ENCODE measurements around the gene MEAF6. TPM values are rescaled to one million over a fixed set of nuclear protein-coding genes. Genes with fewer than 3 reads are reported as not detected.
A peak's percentile ranks its signal among the peaks of the same experiment; 100 is the strongest.
"Not testable (repeated sequence)": the region's sequence is repeated elsewhere in the genome, so short reads cannot be mapped to it uniquely, and the experiment has no call there.

Gene MEAF6
- total RNA-seq, 8 experiments from 2014 or later = 41.1 to 172 (median 138) TPM

GRCh38 chr1:37517569-37517968 lies 3.0 kb upstream of the MEAF6 start:
- peaks cover 11 to 12% of the 10 kb centered on the region in 2 donors for H3K4me1 ChIP-seq (replicated peaks in 1 of 2)
- no peak for ATAC-seq (replicated peaks in 6 of 8)
- no peak overlapping the region for H3K4me3 ChIP-seq
- no peak overlapping the region for H3K27ac ChIP-seq
- WGBS, 10 experiments = 75 to 100% (median 95%) methylated on average over 1 of the region's 1 CpG; no CpG with 5 or more reads in 4 of the 10 experiments
- in situ Hi-C loops (cut with MboI; ENCODE audit: low pct_unique_long_range_greater_than_20kb in 2 of 9, low sequenced_read_pairs in 9 of 9, unreplicated experiment in 9 of 9) = loop anchor here in 1 of 9 experiments (25.0 kb wide), 1 partner anchor 170 kb away; the partner anchor contains the start of gene CDCA8

DNA sequence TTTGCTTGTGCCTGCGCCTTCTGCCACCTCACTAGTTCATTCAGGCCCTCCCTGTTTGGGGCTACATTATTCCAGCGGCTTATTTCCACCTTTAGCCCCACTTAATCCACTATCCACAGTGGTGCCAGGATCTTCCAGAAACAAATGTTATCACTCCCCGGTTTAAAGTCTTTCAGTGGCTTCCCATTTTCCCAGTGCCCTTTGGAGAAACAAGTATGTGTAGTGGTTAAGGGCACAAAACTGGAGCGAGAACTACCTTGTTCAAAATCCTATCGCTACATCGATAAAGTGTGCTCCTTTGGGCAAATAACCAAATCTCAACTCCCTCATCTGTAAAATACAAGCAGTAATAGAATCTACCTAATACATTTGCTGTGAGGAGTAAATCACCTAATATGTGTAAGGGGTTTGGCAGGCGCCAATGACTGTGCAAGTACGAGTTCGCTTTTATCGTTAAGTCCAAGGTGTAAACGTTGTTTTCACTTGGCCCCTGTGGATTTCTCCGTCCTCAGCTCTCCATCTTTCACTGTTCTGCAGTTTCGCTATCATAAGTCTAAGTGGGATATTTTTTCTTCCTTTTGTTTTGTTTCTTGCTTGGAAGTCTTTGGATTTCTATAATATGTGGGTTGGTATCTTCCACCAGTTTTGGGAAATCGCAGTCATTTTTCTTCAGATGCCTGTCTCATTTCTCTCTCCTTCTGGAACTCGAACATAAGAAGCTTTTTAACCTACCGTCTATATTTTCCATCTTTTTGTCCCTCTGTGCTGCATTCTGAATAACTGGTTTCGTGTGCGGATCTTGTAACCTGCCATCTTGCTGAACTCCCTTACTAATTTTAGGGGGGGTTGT lies 844 bp upstream of the MEAF6 start:
- 69 to 88% (median 78%) methylated on average over 10 to 18 of the region's 18 CpGs for WGBS, 10 experiments
- Histone ChIP-seq H3K4me1 (replicated peaks in 1 of 2) (peaks cover 11 to 12% of the 10 kb centered on the region in 2 donors), H3K4me3 (peak overlapping the region; percentile 89 to 95 (median 93)), H3K27ac (peak overlapping the region; percentile 92 to 93)
- in situ Hi-C loops (cut with MboI; ENCODE audit: low pct_unique_long_range_greater_than_20kb in 2 of 9, low sequenced_read_pairs in 9 of 9, unreplicated experiment in 9 of 9) = loop anchor here in 1 of 9 experiments (25.0 kb wide), 1 partner anchor 172 kb away; the partner anchor contains the start of gene CDCA8
- ATAC-seq (replicated peaks in 6 of 8) = no peak

DNA sequence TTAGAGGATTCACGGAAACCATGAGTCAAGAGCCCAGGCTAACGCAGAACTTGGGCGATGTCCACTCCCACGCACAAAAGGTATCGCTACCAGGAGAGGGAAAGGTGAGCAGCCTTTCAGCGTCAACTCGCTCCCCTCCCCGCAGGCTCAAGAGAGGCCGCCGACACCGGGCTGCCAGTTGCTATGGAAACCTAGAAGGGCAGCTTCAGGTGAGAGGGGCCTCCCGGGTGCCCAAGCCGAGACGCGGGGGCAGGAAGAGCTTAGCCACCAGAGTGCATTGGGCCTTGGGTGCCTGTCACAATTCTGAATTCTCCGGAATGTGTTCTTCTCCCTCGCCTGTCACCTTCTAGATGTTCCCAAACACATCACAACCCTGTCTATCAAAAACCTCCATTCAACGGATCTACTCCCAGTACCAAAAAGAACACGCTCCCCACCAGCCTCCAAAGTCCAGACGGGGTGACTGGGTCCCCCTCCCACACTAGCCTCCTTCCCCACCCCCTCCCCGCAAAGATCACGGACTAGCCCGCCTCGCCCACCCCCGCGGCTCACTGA lies 694 bp downstream of the MEAF6 start:
- WGBS, 10 experiments = 0 to 7% (median 3%) methylated on average over 1 to 12 of the region's 26 CpGs; no CpG with 5 or more reads in 4 of the 10 experiments
- peak overlapping the region; percentile 89 to 95 (median 93) for H3K4me3 ChIP-seq
- in situ Hi-C loops (cut with MboI; ENCODE audit: low pct_unique_long_range_greater_than_20kb in 2 of 9, low sequenced_read_pairs in 9 of 9, unreplicated experiment in 9 of 9) = loop anchor here in 1 of 9 experiments (25.0 kb wide), 1 partner anchor 173 kb away; the partner anchor contains the start of gene CDCA8
- ATAC-seq (replicated peaks in 6 of 8) = peak in 7 of 8 experiments; percentile 1 to 64 (median 50)
- peak overlapping the region; percentile 92 to 93 for H3K27ac ChIP-seq
- peaks cover 11 to 12% of the 10 kb centered on the region in 2 donors for H3K4me1 ChIP-seq (replicated peaks in 1 of 2)

- in situ Hi-C loops (cut with MboI; ENCODE audit: low pct_unique_long_range_greater_than_20kb in 2 of 9, low sequenced_read_pairs in 9 of 9, unreplicated experiment in 9 of 9) = loop anchor here in 1 of 9 experiments (25.0 kb wide), 1 partner anchor 178 kb away; the partner anchor contains the start of gene CDCA8
- Histone ChIP-seq H3K4me3 (no peak overlapping the region), H3K27ac (no peak overlapping the region), H3K4me1 (replicated peaks in 1 of 2) (peaks cover 5 to 6% of the 10 kb centered on the region in 2 donors)
- 69 to 91% (median 77%) methylated on average over 2 to 4 of the region's 4 CpGs; no CpG with 5 or more reads in 4 of the 10 experiments for WGBS, 10 experiments
- no peak for ATAC-seq (replicated peaks in 6 of 8)
These were observed 5.4 kb downstream of the MEAF6 start for GRCh38 chr1:37509181-37509580.

- 73 to 100% (median 100%) methylated on average over 1 to 2 of the region's 2 CpGs; no CpG with 5 or more reads in 5 of the 10 experiments for WGBS, 10 experiments
- Histone ChIP-seq H3K4me1 (replicated peaks in 1 of 2) (no peaks in the 10 kb centered on the region), H3K4me3 (no peak overlapping the region), H3K27ac (no peak overlapping the region)
- ATAC-seq (replicated peaks in 6 of 8) = no peak
- in situ Hi-C loops (cut with MboI; ENCODE audit: low pct_unique_long_range_greater_than_20kb in 2 of 9, low sequenced_read_pairs in 9 of 9, unreplicated experiment in 9 of 9) = loop anchor here in 1 of 9 experiments (25.0 kb wide), 1 partner anchor 181 kb away; the partner anchor contains the start of gene CDCA8
These were observed 7.8 kb downstream of the MEAF6 start for GRCh38 chr1:37506740-37507139.

GRCh38 chr1:37502791-37503190 lies 11.8 kb downstream of the MEAF6 start:
- in situ Hi-C loops (cut with MboI; ENCODE audit: low pct_unique_long_range_greater_than_20kb in 2 of 9, low sequenced_read_pairs in 9 of 9, unreplicated experiment in 9 of 9) = loop anchor here in 1 of 9 experiments (25.0 kb wide), 1 partner anchor 185 kb away; the partner anchor contains the start of gene CDCA8
- 94 to 100% (median 100%) methylated on average over 1 to 2 of the region's 2 CpGs; no CpG with 5 or more reads in 5 of the 10 experiments for WGBS, 10 experiments

DNA sequence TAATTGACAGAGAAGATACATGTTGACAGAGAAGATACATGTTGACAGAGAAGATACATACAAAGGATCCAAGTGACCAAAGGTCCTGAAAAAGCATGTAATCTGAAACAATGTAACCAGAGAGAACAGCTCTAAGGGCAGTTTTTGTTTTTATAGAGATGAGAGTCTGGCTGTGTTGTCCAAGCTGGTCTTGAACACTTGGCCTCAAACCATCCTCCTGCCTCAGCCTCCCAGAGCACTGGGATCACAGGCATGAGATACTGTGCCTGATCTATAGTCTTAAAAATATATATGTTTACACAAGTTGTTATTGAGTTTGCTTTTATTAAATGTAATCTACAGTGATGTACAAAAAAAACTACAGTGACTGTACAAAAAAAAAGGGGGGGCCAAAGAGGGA lies 12.5 kb downstream of the MEAF6 start:
- Histone ChIP-seq H3K4me1 (replicated peaks in 1 of 2) (no peaks in the 10 kb centered on the region), H3K27ac (no peak overlapping the region), H3K4me3 (no peak overlapping the region)
- no peak for ATAC-seq (replicated peaks in 6 of 8)
- in situ Hi-C loops (cut with MboI; ENCODE audit: low pct_unique_long_range_greater_than_20kb in 2 of 9, low sequenced_read_pairs in 9 of 9, unreplicated experiment in 9 of 9) = loop anchor here in 1 of 9 experiments (25.0 kb wide), 1 partner anchor 185 kb away; the partner anchor contains the start of gene CDCA8

More at GRCh38 chr1:37502791-37503190, 11.8 kb downstream of the MEAF6 start:
- H3K27ac ChIP-seq; H3K4me1 ChIP-seq (replicated peaks in 1 of 2); H3K4me3 ChIP-seq; ATAC-seq (replicated peaks in 6 of 8): not testable (repeated sequence)

GRCh38 chr1:37501661-37502060 lies 12.9 kb downstream of the MEAF6 start:
- ATAC-seq (replicated peaks in 6 of 8) = no peak
- Histone ChIP-seq H3K4me3 (no peak overlapping the region), H3K4me1 (replicated peaks in 1 of 2) (no peaks in the 10 kb centered on the region), H3K27ac (no peak overlapping the region)
- in situ Hi-C loops (cut with MboI; ENCODE audit: low pct_unique_long_range_greater_than_20kb in 2 of 9, low sequenced_read_pairs in 9 of 9, unreplicated experiment in 9 of 9) = loop anchor here in 1 of 9 experiments (25.0 kb wide), 1 partner anchor 186 kb away; the partner anchor contains the start of gene CDCA8
- WGBS, 10 experiments = 60 to 93% (median 81%) methylated on average over 1 to 5 of the region's 5 CpGs; no CpG with 5 or more reads in 2 of the 10 experiments

DNA sequence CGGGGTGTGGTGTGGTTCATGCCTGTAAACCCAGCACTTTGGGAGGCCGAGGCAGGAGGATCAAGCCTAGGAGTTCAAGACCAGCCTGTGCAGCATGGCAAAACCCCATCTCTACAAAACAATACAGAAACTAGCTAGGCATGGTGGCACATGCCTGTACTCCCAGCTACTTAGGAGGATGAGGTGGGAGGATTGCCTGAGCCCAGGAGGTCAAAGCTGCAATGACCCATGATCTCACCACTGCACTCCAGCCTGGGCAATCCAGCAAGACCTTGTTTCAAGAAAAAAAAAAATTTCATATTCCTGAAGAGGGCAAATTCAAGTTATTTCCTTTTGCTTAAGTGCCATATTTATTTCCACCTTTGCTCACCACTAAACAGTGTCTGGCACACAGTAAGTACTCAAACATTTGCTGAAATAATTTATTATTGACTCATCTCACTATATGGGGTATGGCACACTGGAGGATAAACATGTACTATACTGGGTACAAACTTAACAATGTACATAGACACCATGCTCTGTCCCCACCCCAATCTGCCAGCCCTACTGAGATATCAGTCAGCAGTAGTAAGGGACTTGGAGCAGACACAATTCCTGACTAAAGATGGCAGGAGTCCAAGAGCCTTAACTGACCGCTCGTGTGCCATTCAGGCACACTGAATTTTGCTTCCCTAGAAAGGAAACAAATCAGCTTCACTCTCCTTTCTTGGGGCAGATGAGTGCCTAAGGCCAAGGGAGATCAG lies 15.5 kb downstream of the MEAF6 start:
- H3K27ac ChIP-seq = no peak overlapping the region
- in situ Hi-C loops (cut with MboI; ENCODE audit: low pct_unique_long_range_greater_than_20kb in 2 of 9, low sequenced_read_pairs in 9 of 9, unreplicated experiment in 9 of 9) = no loop called here
- ATAC-seq (replicated peaks in 6 of 8) = peak in 2 of 8 experiments; percentile 8 to 21
- H3K4me3 ChIP-seq = no peak overlapping the region
- H3K4me1 ChIP-seq (replicated peaks in 1 of 2) = no peaks in the 10 kb centered on the region
- WGBS, 10 experiments = 57 to 100% (median 93%) methylated on average over 2 to 4 of the region's 4 CpGs; no CpG with 5 or more reads in 1 of the 10 experiments

GRCh38 chr1:37497832-37498231 lies 16.7 kb downstream of the MEAF6 start:
- Histone ChIP-seq H3K4me1 (replicated peaks in 1 of 2) (no peaks in the 10 kb centered on the region), H3K27ac (no peak overlapping the region), H3K4me3 (no peak overlapping the region)
- 80 to 100% (median 92%) methylated on average over 1 to 2 of the region's 2 CpGs; no CpG with 5 or more reads in 3 of the 10 experiments for WGBS, 10 experiments
- in situ Hi-C loops (cut with MboI; ENCODE audit: low pct_unique_long_range_greater_than_20kb in 2 of 9, low sequenced_read_pairs in 9 of 9, unreplicated experiment in 9 of 9) = no loop called here
- ATAC-seq (replicated peaks in 6 of 8) = no peak

DNA sequence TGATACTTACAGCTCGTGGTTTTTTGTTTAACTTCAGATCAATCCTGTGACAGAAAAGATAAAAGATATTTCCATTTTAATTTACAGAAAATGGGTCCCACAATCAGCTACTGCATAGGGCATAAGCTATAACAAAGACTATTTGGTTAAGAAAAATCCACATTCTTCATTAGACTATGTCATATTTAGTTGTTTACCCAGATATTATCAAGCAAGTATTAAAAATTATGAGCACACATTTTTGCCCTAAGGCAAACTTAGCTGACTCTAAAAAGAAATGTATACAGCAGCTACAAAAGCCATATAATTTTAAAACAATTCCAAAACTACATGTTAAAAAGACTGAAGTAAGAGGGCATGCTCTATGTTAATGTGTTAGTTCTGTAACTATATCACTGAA lies 18.7 kb downstream of the MEAF6 start:
- 64 to 100% (median 97%) methylated on average over 1 of the region's 1 CpG for WGBS, 10 experiments
- Histone ChIP-seq H3K27ac (no peak overlapping the region), H3K4me3 (no peak overlapping the region), H3K4me1 (replicated peaks in 1 of 2) (no peaks in the 10 kb centered on the region)
- no peak for ATAC-seq (replicated peaks in 6 of 8)
- in situ Hi-C loops (cut with MboI; ENCODE audit: low pct_unique_long_range_greater_than_20kb in 2 of 9, low sequenced_read_pairs in 9 of 9, unreplicated experiment in 9 of 9) = no loop called here

DNA sequence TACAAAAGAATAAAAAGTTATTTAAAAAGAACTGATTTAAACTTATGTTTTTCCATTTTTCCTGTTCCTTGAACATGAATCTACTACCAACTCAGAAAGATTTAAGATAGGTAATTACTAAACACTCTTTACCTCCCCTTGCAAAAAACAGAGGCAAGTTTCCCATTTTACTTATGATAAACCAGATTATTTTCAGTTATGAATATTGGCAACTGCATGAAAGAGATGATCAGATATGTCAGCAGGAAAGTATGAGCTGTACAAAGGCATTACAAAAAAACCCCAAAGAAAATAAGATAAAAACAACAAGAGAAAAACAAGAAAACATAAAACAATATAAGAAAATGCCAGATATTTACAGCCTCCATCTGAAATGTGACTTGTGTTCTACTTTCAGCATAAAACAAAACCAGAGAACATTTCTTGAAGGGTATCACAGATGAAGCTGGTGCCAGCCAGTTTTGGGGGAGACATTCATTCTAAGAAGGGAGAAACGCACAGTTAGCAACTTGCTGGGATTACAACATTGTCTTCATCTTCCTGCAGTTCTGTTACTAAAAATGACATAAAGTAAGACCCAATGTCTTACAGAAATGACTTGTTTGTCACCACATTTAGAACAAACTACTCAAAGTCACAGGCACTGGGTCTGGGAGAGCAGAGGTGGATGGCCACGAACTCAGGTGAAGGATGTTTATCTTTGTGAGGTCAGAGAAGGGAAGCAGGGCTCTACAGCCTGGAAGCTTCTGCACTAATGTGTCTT lies 21.0 kb downstream of the MEAF6 start:
- no peaks in the 10 kb centered on the region for H3K4me1 ChIP-seq (replicated peaks in 1 of 2)
- in situ Hi-C loops (cut with MboI; ENCODE audit: low pct_unique_long_range_greater_than_20kb in 2 of 9, low sequenced_read_pairs in 9 of 9, unreplicated experiment in 9 of 9) = no loop called here
- no peak overlapping the region for H3K4me3 ChIP-seq
- no peak for ATAC-seq (replicated peaks in 6 of 8)
- H3K27ac ChIP-seq = no peak overlapping the region
- 71 to 100% (median 91%) methylated on average over 1 to 2 of the region's 2 CpGs; no CpG with 5 or more reads in 2 of the 10 experiments for WGBS, 10 experiments

All from motor neuron (in vitro differentiated cells).